ENCODE results near the gene SLC6A5. TPM values are rescaled to one million over a fixed set of nuclear protein-coding genes. Genes with fewer than 3 reads are reported as not detected.

The SLC6A5 gene
- total and polyA plus RNA-seq, 9 of the 15 experiments (the other 6 are each of a cell fraction or from before 2014, with no cell fraction given), result 0.08 TPM; not detected in 8

GRCh38 chr11:20671856-20672546 is 72.6 kb downstream of the SLC6A5 start (continued):
- TF ChIP-seq CTCF (IDR thresholded peaks at IDR 0.05 in 2 of 3, conservative IDR thresholded peaks at IDR 0.05 in 1 of 3; ENCODE audit: insufficient read depth in 2 of 3, low read depth in 1 of 3, low read length in 3 of 3) (peak; percentile 18 to 26 (median 21); a peak in 2 of 6 replicates), TFE3 (CRISPR knock-in tag; IDR thresholded peaks at IDR 0.05) (no peak)

GRCh38 chr11:20672575-20672974 is 73.2 kb downstream of the SLC6A5 start:
- H3K36me3 ChIP-seq (ENCODE audit: control insufficient read depth, insufficient read depth, low read length), result no peaks in the 10 kb centered on the region
- H3K9me3 ChIP-seq (replicated peaks; ENCODE audit: control insufficient read depth, insufficient read depth, low read depth, low read length), result no peaks in the 10 kb centered on the region
- H3K4me2 ChIP-seq (ENCODE audit: insufficient read depth, low read length), result no peak overlapping the region
- peaks cover 3 to 26% of the 10 kb centered on the region in 2 experiments; a peak in 3 of 5 replicates for H3K27me3 ChIP-seq (ENCODE audit: control insufficient read depth in 2 of 2, insufficient read depth in 2 of 2, low read length in 2 of 2)
- no peak overlapping the region for H3K9ac ChIP-seq (ENCODE audit: insufficient read depth in 1 of 2, low read depth in 2 of 2, low read length in 2 of 2)
- ATAC-seq (peak; percentile 71), DNase-seq (ENCODE audit: extremely low read depth in 1 of 4, low spot score in 3 of 4) (peak; percentile 14 to 27 (median 20)), FAIRE-seq (peak; percentile 52)
- no peak overlapping the region for H3K27ac ChIP-seq (ENCODE audit: extremely low read depth, low read depth, low read length)
- in situ Hi-C loops (cut with MboI) (no loop called here), intact Hi-C loops (cut with micrococcal nuclease) (loop anchor here (5.0 kb wide), 1 partner anchor 545 kb away; no protein-coding TSS in a partner anchor)
- H3K4me3 ChIP-seq, result no peak overlapping the region
- ChIA-PET CTCF (ENCODE audit: low intra/inter-chr PET ratio) (interaction anchor here (0.7 kb wide), 2 partner anchors 25 to 540 kb away, joined by 5 to 8 read pairs; no protein-coding TSS in a partner anchor), POLR2A (no interaction called here)
- H3K79me2 ChIP-seq (ENCODE audit: control insufficient read depth, insufficient read depth, low read length), result no peaks in the 10 kb centered on the region
- H4K20me1 ChIP-seq (replicated peaks; ENCODE audit: control insufficient read depth, insufficient read depth, low read length), result no peaks in the 10 kb centered on the region
- H2AFZ ChIP-seq (ENCODE audit: low read depth, low read length), result no peak overlapping the region
- WGBS (ENCODE audit: insufficient coverage, low coverage, missing lambda C conversion rate), result no CpG with 5 or more reads among the region's 2 CpGs
- H3K9me1 ChIP-seq (ENCODE audit: control insufficient read depth, insufficient read depth, low read length), result no peaks in the 10 kb centered on the region
- no peaks in the 10 kb centered on the region; a peak in 1 of 5 replicates for H3K4me1 ChIP-seq (replicated peaks in 1 of 2; ENCODE audit: control insufficient read depth in 2 of 2, insufficient read depth in 2 of 2, low read length in 2 of 2)
- no TSS peak for BruUV-seq (replicated peaks)
- TF ChIP-seq CTCF (IDR thresholded peaks at IDR 0.05 in 2 of 3, conservative IDR thresholded peaks at IDR 0.05 in 1 of 3; ENCODE audit: insufficient read depth in 2 of 3, low read depth in 1 of 3, low read length in 3 of 3) (peak; percentile 35 to 44 (median 44); a peak in 3 of 6 replicates), ZNF384 (IDR thresholded peaks at IDR 0.05; ENCODE audit: low read depth, low read length) (peak; percentile 60), CSDE1 (IDR thresholded peaks at IDR 0.05) (no peak), POLR3A (IDR thresholded peaks at IDR 0.05; ENCODE audit: borderline replicate concordance, extremely low read depth, insufficient read depth, insufficient read length) (no peak), AFF1 (IDR thresholded peaks at IDR 0.05; ENCODE audit: low read depth in 1 of 2, partially characterized antibody in 2 of 2) (no peak), ZBTB8A (IDR thresholded peaks at IDR 0.05; ENCODE audit: partially characterized antibody) (no peak), FOXP1 (CRISPR knock-in tag; IDR thresholded peaks at IDR 0.05) (no peak)

Measured in K562 (cell line).